Peyer's patch (tissue), 4 donors: ENCODE results near the gene LARP1.

ENCODE experiments used
- CTCF ChIP-seq, 6 experiments: fragments of 450-650 bp in 4 of 6; fragments of 200-600 bp in 2 of 6; sonication (generic) in 1 of 6; IDR thresholded peaks; one replicate each; pipeline ENCODE4 v1.5.1; 2017 to 2019; ENCODE audit warnings: antibody characterized with exemption in 6 of 6, mild to moderate bottlenecking in 3 of 6, moderate library complexity in 1 of 6
- POLR2A ChIP-seq, 2 donors: fragments of 450-650 bp; IDR thresholded peaks; one replicate each; pipeline ENCODE4 v1.5.1; 2017; ENCODE audit warnings: antibody characterized with exemption in 2 of 2, mild to moderate bottlenecking in 2 of 2, moderate library complexity in 2 of 2

DNA sequence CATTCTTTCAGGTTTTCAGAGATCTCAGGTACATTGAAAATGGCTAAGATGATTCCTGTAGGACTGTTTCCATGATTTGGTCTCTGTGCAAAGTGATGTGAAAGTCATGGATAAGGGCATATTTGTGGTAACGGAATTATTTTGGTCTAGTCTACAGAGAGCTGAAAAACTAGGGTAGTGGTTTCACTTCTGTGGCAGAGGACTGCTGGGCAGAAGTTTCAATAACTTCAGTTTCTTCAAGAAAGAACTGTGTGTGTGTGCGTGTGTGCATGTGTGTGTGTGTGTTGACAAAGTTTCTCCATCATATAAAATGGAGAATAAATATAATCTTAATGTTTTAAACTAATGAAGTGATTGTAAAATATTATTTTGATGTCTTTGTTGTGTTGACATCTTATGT is 107.6 kb downstream of the LARP1 start:
- no peak for TF ChIP-seq POLR2A (IDR thresholded peaks at IDR 0.05)
- TF ChIP-seq CTCF (IDR thresholded peaks at IDR 0.05) = no peak
